GM12878 (cell line): ENCODE measurements around the gene C8G. TPM values are rescaled to one million over a fixed set of nuclear protein-coding genes. Genes with fewer than 3 reads are reported as not detected.
A peak's percentile ranks its signal among the peaks of the same experiment; 100 is the strongest.

Experiments
- BACH1 ChIP-seq: fragments of 450-650 bp; IDR thresholded peaks from 2 replicates; pipeline ENCODE4 v1.6.1; 2017; ENCODE audit warnings: mild to moderate bottlenecking, borderline replicate concordance
- BHLHE40 ChIP-seq, 2 experiments: fragments of 450-650 bp in 1 of 2; IDR thresholded peaks; 2 replicates each; pipeline ENCODE4 v1.6.1; 2011 to 2017; ENCODE audit warnings: low read depth in 2 of 2, borderline replicate concordance in 1 of 2, improper control_type of control experiment in 1 of 2, low read length in 1 of 2, mild to moderate bottlenecking in 1 of 2
- CBX5 ChIP-seq: sonication (generic); IDR thresholded peaks from 2 replicates; pipeline ENCODE4 v1.6.1; 2016; ENCODE audit warnings: low read depth, moderate library complexity, mild to moderate bottlenecking, inconsistent platforms
- CREM ChIP-seq: IDR thresholded peaks from 2 replicates; pipeline ENCODE4 v1.6.1; 2014; ENCODE audit warnings: antibody characterized with exemption, low read depth
- MXI1 ChIP-seq: fragments of 150-350 bp; IDR thresholded peaks from 2 replicates; pipeline ENCODE4 v1.6.1; 2011; ENCODE audit warnings: low read depth, mild to moderate bottlenecking, inconsistent platforms, low read length, improper control_type of control experiment
- NR2C1 ChIP-seq: fragments of 450-650 bp; IDR thresholded peaks from 2 replicates; pipeline ENCODE4 v1.6.1; 2017; ENCODE audit warnings: antibody characterized with exemption, mild to moderate bottlenecking, moderate library complexity
- POLR2AphosphoS5 ChIP-seq: IDR thresholded peaks from 2 replicates; pipeline ENCODE4 v1.6.1; 2011; ENCODE audit warnings: mild to moderate bottlenecking, low read length, inconsistent platforms
- RELA ChIP-seq: fragments of 450-650 bp; IDR thresholded peaks from 2 replicates; pipeline ENCODE4 v1.8.0; 2014; ENCODE audit warnings: borderline replicate concordance; ENCODE audit not compliant: partially characterized antibody
- SPI1 ChIP-seq: IDR thresholded peaks from 2 replicates; pipeline ENCODE4 v1.6.1; 2011; ENCODE audit warnings: low read depth, mild to moderate bottlenecking, low read length, moderate library complexity, borderline replicate concordance; ENCODE audit not compliant: insufficient read depth
- SREBF1 ChIP-seq: IDR thresholded peaks from 2 replicates; pipeline ENCODE4 v1.6.1; 2012; ENCODE audit warnings: mild to moderate bottlenecking, low read length
- TBL1XR1 ChIP-seq: IDR thresholded peaks from 2 replicates; pipeline ENCODE4 v1.6.1; 2012; ENCODE audit warnings: low read depth, low read length, improper control_type of control experiment
- WRNIP1 ChIP-seq: IDR thresholded peaks from 2 replicates; pipeline ENCODE4 v1.6.1; 2011; ENCODE audit warnings: low read depth, low read length, improper control_type of control experiment, borderline replicate concordance
- polyA plus RNA-seq, 11 experiments: library from polyadenylated mRNA; depleted of rRNA in 4 of 11; unstranded in 6 of 11; stranded (reverse) in 5 of 11; fragments of >200 nt; fragmentation: Nextera tagmentation in 4 of 11; fragmentation: Illumina TruSeq in 1 of 11; extraction: Ambion mirVana in 4 of 11; extraction: Trizol in 1 of 11; gene quantifications; 1 replicate in 1 of 11; 2 replicates in 10 of 11; pipeline versions ENCODE4 v1.2.1 to v1.2.3, GENCODE V29; 2011 to 2016; ENCODE audit warnings: inconsistent platforms in 2 of 11, missing spikeins in 2 of 11, low read depth in 1 of 11
- total RNA-seq, 4 experiments: library from RNA; depleted of rRNA in 3 of 4; stranded (reverse); fragments of >200 nt in 3 of 4; fragmentation: Illumina TruSeq in 1 of 4; extraction: Trizol in 1 of 4; gene quantifications; 2 replicates each; pipeline versions ENCODE4 v1.2.1 to v1.2.3, GENCODE V29; 2013 to 2021
- TF ChIP-seq, protein P1 (sequence below): IDR thresholded peaks from 2 replicates; pipeline ENCODE4 v1.6.1; 2012; ENCODE audit warnings: improper control_type of control experiment, low read depth, low read length; ENCODE audit not compliant: insufficient replicate concordance
- TF ChIP-seq, protein P2 (sequence below): fragments of 450-650 bp; IDR thresholded peaks from 2 replicates; pipeline ENCODE4 v1.6.1; 2017; ENCODE audit warnings: mild to moderate bottlenecking, moderate library complexity

C8G gene
- total and polyA plus RNA-seq, 10 of the 15 experiments (the other 5 are each of a cell fraction or from before 2014, with no cell fraction given) = 0.26 to 0.69 (median 0.50) TPM; not detected in 7

DNA sequence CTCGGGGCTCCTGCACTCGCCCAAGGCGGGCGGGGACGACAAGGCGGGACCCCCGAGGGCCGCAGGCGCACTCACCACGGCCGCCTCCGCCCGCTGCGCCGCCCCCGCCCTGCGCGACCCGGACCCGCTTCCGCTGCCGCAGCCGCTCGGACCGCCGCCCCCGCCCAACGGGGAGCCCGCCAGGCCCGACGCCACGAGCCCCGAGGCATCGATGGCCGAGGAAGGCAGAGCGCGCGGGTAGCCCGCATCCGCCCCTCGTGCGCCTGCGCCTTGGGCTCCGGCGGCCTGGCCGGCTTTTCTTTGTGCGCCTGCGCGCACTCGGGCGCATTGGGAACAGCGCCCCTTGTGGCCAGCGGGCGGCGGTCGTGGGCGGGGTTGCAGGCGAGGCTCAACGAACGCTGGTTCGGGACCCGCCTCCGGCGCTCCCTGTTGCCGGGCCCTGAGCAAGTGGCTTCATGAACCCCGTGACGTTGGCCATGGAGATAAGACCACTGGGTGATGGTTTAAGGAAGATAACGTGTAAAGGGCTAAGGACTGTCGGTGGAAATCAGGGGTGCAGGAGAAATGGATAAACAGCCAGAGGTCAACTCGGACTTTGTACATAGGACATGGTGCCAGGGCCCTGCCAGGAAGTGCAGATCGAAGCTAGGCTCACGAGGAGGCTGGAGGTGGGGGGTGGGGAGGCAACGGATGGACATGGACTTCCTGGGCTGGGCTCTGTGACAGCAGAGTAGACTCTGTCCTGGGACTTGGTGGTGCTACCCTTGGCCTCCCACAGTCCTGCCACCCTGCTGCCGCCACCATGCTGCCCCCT lies at the start of gene C8G, which contains the start of gene FBXW5 (continued):
- TF ChIP-seq, protein P1, sequence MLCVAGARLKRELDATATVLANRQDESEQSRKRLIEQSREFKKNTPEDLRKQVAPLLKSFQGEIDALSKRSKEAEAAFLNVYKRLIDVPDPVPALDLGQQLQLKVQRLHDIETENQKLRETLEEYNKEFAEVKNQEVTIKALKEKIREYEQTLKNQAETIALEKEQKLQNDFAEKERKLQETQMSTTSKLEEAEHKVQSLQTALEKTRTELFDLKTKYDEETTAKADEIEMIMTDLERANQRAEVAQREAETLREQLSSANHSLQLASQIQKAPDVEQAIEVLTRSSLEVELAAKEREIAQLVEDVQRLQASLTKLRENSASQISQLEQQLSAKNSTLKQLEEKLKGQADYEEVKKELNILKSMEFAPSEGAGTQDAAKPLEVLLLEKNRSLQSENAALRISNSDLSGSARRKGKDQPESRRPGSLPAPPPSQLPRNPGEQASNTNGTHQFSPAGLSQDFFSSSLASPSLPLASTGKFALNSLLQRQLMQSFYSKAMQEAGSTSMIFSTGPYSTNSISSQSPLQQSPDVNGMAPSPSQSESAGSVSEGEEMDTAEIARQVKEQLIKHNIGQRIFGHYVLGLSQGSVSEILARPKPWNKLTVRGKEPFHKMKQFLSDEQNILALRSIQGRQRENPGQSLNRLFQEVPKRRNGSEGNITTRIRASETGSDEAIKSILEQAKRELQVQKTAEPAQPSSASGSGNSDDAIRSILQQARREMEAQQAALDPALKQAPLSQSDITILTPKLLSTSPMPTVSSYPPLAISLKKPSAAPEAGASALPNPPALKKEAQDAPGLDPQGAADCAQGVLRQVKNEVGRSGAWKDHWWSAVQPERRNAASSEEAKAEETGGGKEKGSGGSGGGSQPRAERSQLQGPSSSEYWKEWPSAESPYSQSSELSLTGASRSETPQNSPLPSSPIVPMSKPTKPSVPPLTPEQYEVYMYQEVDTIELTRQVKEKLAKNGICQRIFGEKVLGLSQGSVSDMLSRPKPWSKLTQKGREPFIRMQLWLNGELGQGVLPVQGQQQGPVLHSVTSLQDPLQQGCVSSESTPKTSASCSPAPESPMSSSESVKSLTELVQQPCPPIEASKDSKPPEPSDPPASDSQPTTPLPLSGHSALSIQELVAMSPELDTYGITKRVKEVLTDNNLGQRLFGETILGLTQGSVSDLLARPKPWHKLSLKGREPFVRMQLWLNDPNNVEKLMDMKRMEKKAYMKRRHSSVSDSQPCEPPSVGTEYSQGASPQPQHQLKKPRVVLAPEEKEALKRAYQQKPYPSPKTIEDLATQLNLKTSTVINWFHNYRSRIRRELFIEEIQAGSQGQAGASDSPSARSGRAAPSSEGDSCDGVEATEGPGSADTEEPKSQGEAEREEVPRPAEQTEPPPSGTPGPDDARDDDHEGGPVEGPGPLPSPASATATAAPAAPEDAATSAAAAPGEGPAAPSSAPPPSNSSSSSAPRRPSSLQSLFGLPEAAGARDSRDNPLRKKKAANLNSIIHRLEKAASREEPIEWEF = peak; percentile 93
- TF ChIP-seq POLR2AphosphoS5 = no peak
- TF ChIP-seq NR2C1 = peak; percentile 75
- no peak for TF ChIP-seq WRNIP1
- TF ChIP-seq, protein P2, sequence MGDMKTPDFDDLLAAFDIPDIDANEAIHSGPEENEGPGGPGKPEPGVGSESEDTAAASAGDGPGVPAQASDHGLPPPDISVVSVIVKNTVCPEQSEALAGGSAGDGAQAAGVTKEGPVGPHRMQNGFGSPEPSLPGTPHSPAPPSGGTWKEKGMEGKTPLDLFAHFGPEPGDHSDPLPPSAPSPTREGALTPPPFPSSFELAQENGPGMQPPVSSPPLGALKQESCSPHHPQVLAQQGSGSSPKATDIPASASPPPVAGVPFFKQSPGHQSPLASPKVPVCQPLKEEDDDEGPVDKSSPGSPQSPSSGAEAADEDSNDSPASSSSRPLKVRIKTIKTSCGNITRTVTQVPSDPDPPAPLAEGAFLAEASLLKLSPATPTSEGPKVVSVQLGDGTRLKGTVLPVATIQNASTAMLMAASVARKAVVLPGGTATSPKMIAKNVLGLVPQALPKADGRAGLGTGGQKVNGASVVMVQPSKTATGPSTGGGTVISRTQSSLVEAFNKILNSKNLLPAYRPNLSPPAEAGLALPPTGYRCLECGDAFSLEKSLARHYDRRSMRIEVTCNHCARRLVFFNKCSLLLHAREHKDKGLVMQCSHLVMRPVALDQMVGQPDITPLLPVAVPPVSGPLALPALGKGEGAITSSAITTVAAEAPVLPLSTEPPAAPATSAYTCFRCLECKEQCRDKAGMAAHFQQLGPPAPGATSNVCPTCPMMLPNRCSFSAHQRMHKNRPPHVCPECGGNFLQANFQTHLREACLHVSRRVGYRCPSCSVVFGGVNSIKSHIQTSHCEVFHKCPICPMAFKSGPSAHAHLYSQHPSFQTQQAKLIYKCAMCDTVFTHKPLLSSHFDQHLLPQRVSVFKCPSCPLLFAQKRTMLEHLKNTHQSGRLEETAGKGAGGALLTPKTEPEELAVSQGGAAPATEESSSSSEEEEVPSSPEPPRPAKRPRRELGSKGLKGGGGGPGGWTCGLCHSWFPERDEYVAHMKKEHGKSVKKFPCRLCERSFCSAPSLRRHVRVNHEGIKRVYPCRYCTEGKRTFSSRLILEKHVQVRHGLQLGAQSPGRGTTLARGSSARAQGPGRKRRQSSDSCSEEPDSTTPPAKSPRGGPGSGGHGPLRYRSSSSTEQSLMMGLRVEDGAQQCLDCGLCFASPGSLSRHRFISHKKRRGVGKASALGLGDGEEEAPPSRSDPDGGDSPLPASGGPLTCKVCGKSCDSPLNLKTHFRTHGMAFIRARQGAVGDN = peak; percentile 54; the same call in 1 of the 2 replicates
- no peak for TF ChIP-seq CBX5
- peak; percentile 61 for TF ChIP-seq CREM
- peak; percentile 58 to 83 for TF ChIP-seq BHLHE40 (IDR thresholded peaks at IDR 0.05; ENCODE audit: borderline replicate concordance in 1 of 2, low read depth in 2 of 2, low read length in 1 of 2)
- TF ChIP-seq SPI1 = peak; percentile 32; the same call in 1 of the 2 replicates
- peak; percentile 66; the same call in 1 of the 2 replicates for TF ChIP-seq MXI1
- peak; percentile 46; the same call in 1 of the 2 replicates for TF ChIP-seq TBL1XR1
- TF ChIP-seq RELA = peak; percentile 48
- TF ChIP-seq BACH1 = no peak; the same call in 1 of the 2 replicates
- no peak for TF ChIP-seq SREBF1
